BE2C (cell line): ENCODE results near the gene LRRTM1.

Source experiments
- DNase-seq: peaks from one replicate; pipeline ENCODE4 v3.0.0-alpha.2; 2020
- H3K27me3 ChIP-seq: fragments of 250-450 bp; sonication (Bioruptor Pico); 2 replicates; pipeline ENCODE4 v1.5.1; 2020; ENCODE audit warnings: mild to moderate bottlenecking
- H3K36me3 ChIP-seq: fragments of 250-450 bp; sonication (Bioruptor Pico); 2 replicates; pipeline ENCODE4 v1.5.1; 2020; ENCODE audit warnings: mild to moderate bottlenecking
- H3K4me1 ChIP-seq: fragments of 250-450 bp; sonication (Bioruptor Pico); 2 replicates; pipeline ENCODE4 v1.5.1; 2020
- H3K4me3 ChIP-seq: 2 replicates; pipeline ENCODE4 v1.5.1; 2011; ENCODE audit warnings: low read depth, low read length
- H3K9me3 ChIP-seq: fragments of 250-450 bp; sonication (Bioruptor Pico); 2 replicates; pipeline ENCODE4 v1.5.1; 2020
- TF ChIP-seq, protein P1 (sequence below): IDR thresholded peaks from 2 replicates; pipeline ENCODE4 v1.5.1; 2012; ENCODE audit warnings: mild to moderate bottlenecking, low read depth, low read length

LRRTM1 gene

DNA sequence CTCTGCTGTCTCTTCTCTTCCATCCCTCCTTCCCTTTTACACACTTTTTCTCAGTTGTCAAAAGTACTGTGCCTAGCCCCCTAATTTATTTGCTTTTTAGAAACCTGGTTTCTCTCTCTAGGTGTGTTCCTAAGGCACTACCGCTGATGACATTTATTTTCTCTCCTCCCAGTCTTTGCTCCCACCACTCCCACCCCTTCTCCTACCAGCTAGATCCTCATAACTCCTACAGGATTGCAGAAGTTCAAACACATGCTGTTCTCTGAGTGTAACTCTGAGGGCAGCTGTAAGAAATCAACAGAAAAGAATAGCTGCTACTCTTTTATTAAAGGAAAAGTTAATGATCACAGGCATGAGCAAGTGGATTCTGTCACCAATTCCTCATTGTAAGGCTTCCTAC, 22.3 kb upstream of the LRRTM1 start:
- Histone ChIP-seq H3K27me3 (no peaks in the 10 kb centered on the region), H3K9me3 (no peaks in the 10 kb centered on the region), H3K4me1 (peaks cover 4% of the 10 kb centered on the region; the same call in 1 of the 2 replicates), H3K4me3 (no peak overlapping the region), H3K36me3 (no peaks in the 10 kb centered on the region)
- no peak for DNase-seq
- TF ChIP-seq, protein P1, sequence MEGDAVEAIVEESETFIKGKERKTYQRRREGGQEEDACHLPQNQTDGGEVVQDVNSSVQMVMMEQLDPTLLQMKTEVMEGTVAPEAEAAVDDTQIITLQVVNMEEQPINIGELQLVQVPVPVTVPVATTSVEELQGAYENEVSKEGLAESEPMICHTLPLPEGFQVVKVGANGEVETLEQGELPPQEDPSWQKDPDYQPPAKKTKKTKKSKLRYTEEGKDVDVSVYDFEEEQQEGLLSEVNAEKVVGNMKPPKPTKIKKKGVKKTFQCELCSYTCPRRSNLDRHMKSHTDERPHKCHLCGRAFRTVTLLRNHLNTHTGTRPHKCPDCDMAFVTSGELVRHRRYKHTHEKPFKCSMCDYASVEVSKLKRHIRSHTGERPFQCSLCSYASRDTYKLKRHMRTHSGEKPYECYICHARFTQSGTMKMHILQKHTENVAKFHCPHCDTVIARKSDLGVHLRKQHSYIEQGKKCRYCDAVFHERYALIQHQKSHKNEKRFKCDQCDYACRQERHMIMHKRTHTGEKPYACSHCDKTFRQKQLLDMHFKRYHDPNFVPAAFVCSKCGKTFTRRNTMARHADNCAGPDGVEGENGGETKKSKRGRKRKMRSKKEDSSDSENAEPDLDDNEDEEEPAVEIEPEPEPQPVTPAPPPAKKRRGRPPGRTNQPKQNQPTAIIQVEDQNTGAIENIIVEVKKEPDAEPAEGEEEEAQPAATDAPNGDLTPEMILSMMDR, result no peak

- Histone ChIP-seq H3K9me3 (no peaks in the 10 kb centered on the region), H3K4me1 (peaks cover 4% of the 10 kb centered on the region; the same call in 1 of the 2 replicates), H3K27me3 (no peaks in the 10 kb centered on the region), H3K4me3 (no peak overlapping the region), H3K36me3 (no peaks in the 10 kb centered on the region)
- DNase-seq, result peak; percentile 45
- TF ChIP-seq, protein P1, result peak; percentile 45
Measured at GRCh38 chr2:80326214-80326613, 21.7 kb upstream of the LRRTM1 start.

GRCh38 chr2:80324525-80324924, 20.0 kb upstream of the LRRTM1 start:
- DNase-seq, result no peak
- Histone ChIP-seq H3K27me3 (no peaks in the 10 kb centered on the region), H3K4me3 (no peak overlapping the region), H3K36me3 (no peaks in the 10 kb centered on the region), H3K9me3 (no peaks in the 10 kb centered on the region), H3K4me1 (peaks cover 4% of the 10 kb centered on the region; the same call in 1 of the 2 replicates)
- TF ChIP-seq, protein P1, result no peak

- DNase-seq, result no peak
- H3K36me3 ChIP-seq, result no peaks in the 10 kb centered on the region
- peaks cover 4% of the 10 kb centered on the region; the same call in 1 of the 2 replicates for H3K4me1 ChIP-seq
- no peaks in the 10 kb centered on the region for H3K27me3 ChIP-seq
- no peak overlapping the region for H3K4me3 ChIP-seq
- H3K9me3 ChIP-seq, result no peaks in the 10 kb centered on the region
- TF ChIP-seq, protein P1, result no peak
Measured at GRCh38 chr2:80323610-80324009, 19.1 kb upstream of the LRRTM1 start.

DNA sequence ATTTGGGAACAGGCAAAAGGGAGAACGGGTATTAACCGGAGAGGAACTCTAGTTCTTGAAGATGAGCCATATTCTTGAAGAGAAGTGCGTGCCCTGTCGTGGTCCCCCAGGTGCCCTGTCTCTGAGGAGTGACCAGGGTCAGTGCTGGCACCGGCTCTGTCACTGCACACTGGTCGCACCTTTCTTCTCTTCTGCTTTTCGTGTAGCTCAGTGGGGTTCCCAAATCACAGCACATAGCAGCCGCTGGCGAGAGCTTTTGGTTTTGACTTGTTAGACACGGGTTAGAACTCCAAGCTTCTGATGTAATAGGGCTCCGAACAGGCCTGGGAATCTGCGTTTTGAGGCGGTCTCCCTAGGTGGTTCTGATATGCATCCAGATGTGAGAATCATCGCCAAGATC, 18.4 kb upstream of the LRRTM1 start:
- Histone ChIP-seq H3K4me1 (peaks cover 4% of the 10 kb centered on the region; the same call in 1 of the 2 replicates), H3K4me3 (no peak overlapping the region), H3K27me3 (no peaks in the 10 kb centered on the region), H3K9me3 (no peaks in the 10 kb centered on the region), H3K36me3 (no peaks in the 10 kb centered on the region)
- TF ChIP-seq, protein P1, result no peak
- no peak for DNase-seq

- DNase-seq, result no peak
- Histone ChIP-seq H3K4me1 (peaks cover 4% of the 10 kb centered on the region; the same call in 1 of the 2 replicates), H3K36me3 (no peaks in the 10 kb centered on the region), H3K4me3 (no peak overlapping the region), H3K27me3 (no peaks in the 10 kb centered on the region), H3K9me3 (no peaks in the 10 kb centered on the region)
- TF ChIP-seq, protein P1, result no peak
Measured at GRCh38 chr2:80322311-80322920, 17.9 kb upstream of the LRRTM1 start.
